HepG2 (cell line): ENCODE measurements around the gene MAPK9.

Experiments
- SP1 ChIP-seq, 2 experiments: fragments of 450-650 bp in 1 of 2; sonication (generic) in 1 of 2; formaldehyde crosslinking in 1 of 2; IDR thresholded peaks; 2 replicates each; pipeline versions ENCODE4 v1.4.0 to v1.6.1; 2016 to 2020; ENCODE audit warnings: missing genetic modification reagents in 1 of 2
- SRF ChIP-seq: IDR thresholded peaks from 2 replicates; pipeline ENCODE4 v1.6.1; 2011; ENCODE audit warnings: mild to moderate bottlenecking, low read depth, low read length, moderate library complexity
- SUZ12 ChIP-seq: fragments of 150-350 bp; IDR thresholded peaks from 2 replicates; pipeline ENCODE4 v1.6.1; 2014; ENCODE audit warnings: low read depth, low read length
- TF ChIP-seq, protein P1 (sequence below): IDR thresholded peaks from 2 replicates; pipeline ENCODE4 v1.6.1; 2016; ENCODE audit warnings: control low read depth
- TF ChIP-seq, protein P2 (sequence below): sonication (generic); formaldehyde crosslinking; IDR thresholded peaks from 2 replicates; pipeline ENCODE4 v1.5.0; 2020; ENCODE audit warnings: mild to moderate bottlenecking, missing genetic modification reagents, moderate library complexity

DNA sequence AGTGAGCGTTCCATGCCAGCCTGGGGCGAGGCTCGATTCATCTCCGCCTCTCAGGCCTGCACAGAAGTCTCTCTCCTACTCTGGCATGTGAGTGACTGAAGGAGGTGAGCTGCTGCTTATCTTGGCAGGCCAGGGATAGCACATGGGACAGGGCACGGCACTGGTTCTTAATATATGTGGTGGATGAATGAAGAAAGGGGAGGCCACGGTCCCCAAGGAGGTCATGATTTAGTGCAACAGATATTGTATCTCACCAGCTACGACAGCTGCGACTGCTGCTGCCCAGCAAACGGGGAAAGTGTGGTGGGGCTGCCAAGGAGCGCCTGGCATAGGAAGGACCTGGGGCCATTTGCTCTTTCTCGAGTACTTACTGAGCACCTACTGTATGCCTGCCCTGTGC lies 19.3 kb upstream of the MAPK9 start:
- TF ChIP-seq SP1 (IDR thresholded peaks at IDR 0.05), result no peak
- TF ChIP-seq SP1 (CRISPR knock-in tag; IDR thresholded peaks at IDR 0.05), result no peak
- TF ChIP-seq, protein P1, sequence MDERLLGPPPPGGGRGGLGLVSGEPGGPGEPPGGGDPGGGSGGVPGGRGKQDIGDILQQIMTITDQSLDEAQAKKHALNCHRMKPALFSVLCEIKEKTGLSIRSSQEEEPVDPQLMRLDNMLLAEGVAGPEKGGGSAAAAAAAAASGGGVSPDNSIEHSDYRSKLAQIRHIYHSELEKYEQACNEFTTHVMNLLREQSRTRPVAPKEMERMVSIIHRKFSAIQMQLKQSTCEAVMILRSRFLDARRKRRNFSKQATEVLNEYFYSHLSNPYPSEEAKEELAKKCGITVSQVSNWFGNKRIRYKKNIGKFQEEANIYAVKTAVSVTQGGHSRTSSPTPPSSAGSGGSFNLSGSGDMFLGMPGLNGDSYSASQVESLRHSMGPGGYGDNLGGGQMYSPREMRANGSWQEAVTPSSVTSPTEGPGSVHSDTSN (CRISPR knock-in tag), result no peak
- TF ChIP-seq SRF, result no peak
- TF ChIP-seq, protein P2, sequence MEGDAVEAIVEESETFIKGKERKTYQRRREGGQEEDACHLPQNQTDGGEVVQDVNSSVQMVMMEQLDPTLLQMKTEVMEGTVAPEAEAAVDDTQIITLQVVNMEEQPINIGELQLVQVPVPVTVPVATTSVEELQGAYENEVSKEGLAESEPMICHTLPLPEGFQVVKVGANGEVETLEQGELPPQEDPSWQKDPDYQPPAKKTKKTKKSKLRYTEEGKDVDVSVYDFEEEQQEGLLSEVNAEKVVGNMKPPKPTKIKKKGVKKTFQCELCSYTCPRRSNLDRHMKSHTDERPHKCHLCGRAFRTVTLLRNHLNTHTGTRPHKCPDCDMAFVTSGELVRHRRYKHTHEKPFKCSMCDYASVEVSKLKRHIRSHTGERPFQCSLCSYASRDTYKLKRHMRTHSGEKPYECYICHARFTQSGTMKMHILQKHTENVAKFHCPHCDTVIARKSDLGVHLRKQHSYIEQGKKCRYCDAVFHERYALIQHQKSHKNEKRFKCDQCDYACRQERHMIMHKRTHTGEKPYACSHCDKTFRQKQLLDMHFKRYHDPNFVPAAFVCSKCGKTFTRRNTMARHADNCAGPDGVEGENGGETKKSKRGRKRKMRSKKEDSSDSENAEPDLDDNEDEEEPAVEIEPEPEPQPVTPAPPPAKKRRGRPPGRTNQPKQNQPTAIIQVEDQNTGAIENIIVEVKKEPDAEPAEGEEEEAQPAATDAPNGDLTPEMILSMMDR (CRISPR knock-in tag), result no peak
- TF ChIP-seq SUZ12, result no peak
